ENCODE results near the gene NELL1.

The NELL1 gene

DNA sequence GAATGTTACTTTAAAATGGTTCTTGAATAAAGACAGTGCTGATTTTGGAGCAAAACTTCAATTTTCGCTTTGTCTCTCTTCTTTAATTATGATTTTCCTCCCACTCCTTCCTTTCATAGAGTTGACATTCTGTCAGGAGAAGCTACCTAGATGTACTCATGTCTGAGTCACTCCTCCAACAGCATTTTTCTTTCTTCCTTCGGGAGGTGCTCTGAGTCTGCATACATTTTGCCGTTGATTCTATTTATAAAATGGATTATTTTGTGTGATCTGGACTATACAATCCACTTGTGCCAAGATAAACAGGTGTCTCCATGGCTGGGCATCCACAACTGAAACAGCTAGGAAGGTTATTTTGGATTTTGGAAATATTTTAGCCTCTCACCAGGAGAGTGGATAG, 935.2 kb downstream of the NELL1 start:
- DNase-seq: no peak

DNA sequence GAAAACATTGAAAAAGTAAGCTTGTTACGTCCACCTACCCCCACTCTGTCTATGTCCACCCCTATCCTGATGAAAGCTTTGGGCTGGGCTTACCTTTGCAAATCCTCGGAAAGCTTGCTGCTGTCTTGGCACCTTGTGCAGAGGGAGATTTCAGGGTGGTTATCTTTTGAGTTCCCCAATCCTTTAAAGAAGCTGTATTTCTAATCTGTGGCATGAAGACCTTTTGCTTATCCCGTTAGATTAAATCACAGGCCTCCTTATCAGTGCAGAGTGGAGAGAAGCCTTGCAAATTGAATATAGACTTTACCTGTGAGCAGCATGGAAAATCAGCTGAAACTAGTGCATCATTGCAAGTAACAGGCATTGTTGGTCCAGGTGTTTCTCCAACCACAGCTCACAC, 942.9 kb downstream of the NELL1 start:
- DNase-seq: no peak

- DNase-seq: no peak
Observed at GRCh38 chr11:21614961-21615360, 945.6 kb downstream of the NELL1 start.

DNA sequence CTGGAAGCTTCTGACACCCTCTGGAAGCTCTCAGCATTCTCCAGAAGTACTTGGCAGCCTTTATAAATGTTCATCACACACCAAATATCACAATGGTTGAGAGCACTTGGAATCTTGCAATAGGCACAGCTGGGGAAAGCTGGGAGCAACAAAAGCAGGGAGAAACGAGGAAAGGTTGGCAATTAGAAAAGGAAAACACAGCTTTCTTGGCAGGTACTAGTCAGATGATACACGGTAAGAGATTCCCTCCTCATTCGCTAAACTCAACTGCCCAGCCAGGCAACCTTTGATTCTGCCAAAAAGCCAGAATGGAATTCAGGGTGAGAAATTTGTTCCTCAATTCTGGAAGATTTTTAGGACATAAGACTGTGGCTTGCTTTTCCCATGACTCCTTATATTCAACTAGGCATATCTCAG, 946.6 kb downstream of the NELL1 start:
- DNase-seq: no peak

GRCh38 chr11:21622566-21622965, 953.2 kb downstream of the NELL1 start:
- DNase-seq: no peak

DNA sequence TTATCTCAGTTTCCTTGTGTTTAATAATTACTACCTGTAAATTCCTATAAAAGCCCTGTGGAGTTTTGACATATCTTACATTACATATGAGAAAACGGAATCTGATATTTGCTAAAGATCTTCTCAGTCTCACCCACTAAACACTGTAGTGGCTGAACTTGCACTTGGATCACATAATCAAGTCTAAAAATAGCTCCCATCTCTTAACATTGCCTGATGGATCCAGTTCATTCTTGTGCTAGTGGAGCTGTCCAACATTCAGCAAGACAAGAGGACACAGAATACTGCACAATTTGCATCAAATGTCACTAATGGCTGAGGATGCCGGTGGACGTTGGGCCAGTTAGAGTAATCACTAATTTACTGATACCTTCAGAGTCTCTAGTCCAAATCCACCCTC, 953.6 kb downstream of the NELL1 start:
- no peak for DNase-seq
